Measurements from ENCODE around the gene OSBPL5.
"Not testable (repeated sequence)": the region's sequence is repeated elsewhere in the genome, so short reads cannot be mapped to it uniquely, and the experiment has no call there.

The OSBPL5 gene

DNA sequence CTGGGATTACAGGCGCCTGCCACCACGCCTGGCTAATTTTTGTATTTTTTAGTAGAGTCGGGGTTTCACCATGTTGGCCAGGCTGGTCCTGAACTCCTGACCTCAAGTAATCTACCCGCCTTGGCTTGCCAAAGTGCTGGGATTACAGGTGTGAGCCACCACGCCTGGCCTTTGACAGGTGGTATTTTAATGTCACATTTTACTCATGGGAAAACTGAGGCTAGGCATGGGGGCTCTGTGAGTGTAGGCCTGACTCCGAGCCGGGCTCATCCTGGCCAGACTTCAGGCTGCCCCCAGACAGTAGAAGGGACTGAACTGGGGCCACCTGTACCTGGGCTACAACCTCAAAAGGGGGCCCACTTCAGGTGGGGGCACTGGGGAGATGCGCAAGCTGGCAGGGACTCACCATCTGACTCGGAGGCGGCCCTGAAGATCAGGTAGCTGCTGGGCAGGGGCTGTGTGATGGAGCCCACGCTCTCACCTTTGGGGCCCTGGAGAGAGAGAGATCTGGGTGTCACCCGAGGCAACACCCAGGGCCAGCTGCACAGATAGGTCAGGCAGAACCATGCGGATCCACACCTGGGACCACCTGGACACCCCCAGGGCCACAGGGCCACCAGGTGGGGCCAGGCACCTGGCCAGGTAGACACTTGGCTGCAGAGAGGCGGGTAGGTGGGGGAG is 45.8 kb downstream of the OSBPL5 start:
- no peaks in the 10 kb centered on the region for H3K79me2 ChIP-seq (ENCODE audit: low read length)
- 0 out of 2 replicates have a peak, but pooled peaks cover 4% of the 10 kb centered on the region for H3K9me3 ChIP-seq (ENCODE audit: insufficient read depth, low read length)
- no peak overlapping the region for H3K27ac ChIP-seq (ENCODE audit: low read length)
- H3K4me2 ChIP-seq (ENCODE audit: low read length): no peak overlapping the region
- H3K4me1 ChIP-seq (ENCODE audit: low read length): no peaks in the 10 kb centered on the region
- H4K20me1 ChIP-seq (ENCODE audit: insufficient read depth, low read length): no peaks in the 10 kb centered on the region
- no peaks in the 10 kb centered on the region for H3K27me3 ChIP-seq (ENCODE audit: low read depth, low read length)
- TF ChIP-seq EZH2phosphoT487 (IDR thresholded peaks at IDR 0.05; ENCODE audit: low read depth): no peak
- TF ChIP-seq, protein P1, sequence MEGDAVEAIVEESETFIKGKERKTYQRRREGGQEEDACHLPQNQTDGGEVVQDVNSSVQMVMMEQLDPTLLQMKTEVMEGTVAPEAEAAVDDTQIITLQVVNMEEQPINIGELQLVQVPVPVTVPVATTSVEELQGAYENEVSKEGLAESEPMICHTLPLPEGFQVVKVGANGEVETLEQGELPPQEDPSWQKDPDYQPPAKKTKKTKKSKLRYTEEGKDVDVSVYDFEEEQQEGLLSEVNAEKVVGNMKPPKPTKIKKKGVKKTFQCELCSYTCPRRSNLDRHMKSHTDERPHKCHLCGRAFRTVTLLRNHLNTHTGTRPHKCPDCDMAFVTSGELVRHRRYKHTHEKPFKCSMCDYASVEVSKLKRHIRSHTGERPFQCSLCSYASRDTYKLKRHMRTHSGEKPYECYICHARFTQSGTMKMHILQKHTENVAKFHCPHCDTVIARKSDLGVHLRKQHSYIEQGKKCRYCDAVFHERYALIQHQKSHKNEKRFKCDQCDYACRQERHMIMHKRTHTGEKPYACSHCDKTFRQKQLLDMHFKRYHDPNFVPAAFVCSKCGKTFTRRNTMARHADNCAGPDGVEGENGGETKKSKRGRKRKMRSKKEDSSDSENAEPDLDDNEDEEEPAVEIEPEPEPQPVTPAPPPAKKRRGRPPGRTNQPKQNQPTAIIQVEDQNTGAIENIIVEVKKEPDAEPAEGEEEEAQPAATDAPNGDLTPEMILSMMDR (IDR thresholded peaks at IDR 0.05; ENCODE audit: low read depth, low read length): no peak
- H3K4me3 ChIP-seq (ENCODE audit: low read length): no peak overlapping the region
- H3K9ac ChIP-seq (ENCODE audit: low read length): no peak overlapping the region
- H3K36me3 ChIP-seq (replicated peaks; ENCODE audit: low read depth, low read length): no peaks in the 10 kb centered on the region
- no peak overlapping the region for H2AFZ ChIP-seq (ENCODE audit: low read depth, low read length)

DNA sequence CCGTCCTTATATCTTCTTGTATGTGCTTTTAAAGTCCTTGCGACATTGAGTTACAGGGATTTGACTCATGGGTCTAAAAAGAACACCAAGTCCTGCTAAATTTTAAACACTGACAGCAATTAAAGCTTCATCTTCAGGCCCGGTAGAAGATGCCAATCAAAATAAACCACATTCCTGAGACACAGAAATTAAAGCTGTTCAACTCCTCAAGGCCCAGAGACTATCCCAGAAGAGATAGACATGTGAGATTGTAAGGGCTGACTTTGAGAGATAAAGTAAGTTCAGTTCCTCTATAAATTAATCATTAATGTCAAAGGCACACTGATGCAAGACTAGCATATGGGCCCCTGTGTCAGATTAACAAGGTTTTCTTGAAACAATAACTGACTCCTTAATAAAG is 49.8 kb downstream of the OSBPL5 start:
- no peak overlapping the region for H3K9ac ChIP-seq (ENCODE audit: low read length)
- H3K4me3 ChIP-seq (ENCODE audit: low read length): no peak overlapping the region
- H3K27ac ChIP-seq (ENCODE audit: low read length): no peak overlapping the region
- H2AFZ ChIP-seq (ENCODE audit: low read depth, low read length): no peak overlapping the region
- H4K20me1 ChIP-seq (ENCODE audit: insufficient read depth, low read length): no peaks in the 10 kb centered on the region
- no peaks in the 10 kb centered on the region for H3K27me3 ChIP-seq (ENCODE audit: low read depth, low read length)
- no peaks in the 10 kb centered on the region for H3K36me3 ChIP-seq (replicated peaks; ENCODE audit: low read depth, low read length)
- no peaks in the 10 kb centered on the region for H3K4me1 ChIP-seq (ENCODE audit: low read length)
- no peak overlapping the region for H3K4me2 ChIP-seq (ENCODE audit: low read length)
- H3K79me2 ChIP-seq (ENCODE audit: low read length): no peaks in the 10 kb centered on the region
- H3K9me3 ChIP-seq (ENCODE audit: insufficient read depth, low read length): 0 out of 2 replicates have a peak, but pooled peaks cover 8% of the 10 kb centered on the region
- no peak for TF ChIP-seq EZH2phosphoT487 (IDR thresholded peaks at IDR 0.05; ENCODE audit: low read depth)
- TF ChIP-seq, protein P1 (IDR thresholded peaks at IDR 0.05; ENCODE audit: low read depth, low read length): no peak

- not testable (repeated sequence) for H3K27ac ChIP-seq (ENCODE audit: low read length); H3K4me3 ChIP-seq (ENCODE audit: low read length); H4K20me1 ChIP-seq (ENCODE audit: insufficient read depth, low read length); H3K9me3 ChIP-seq (ENCODE audit: insufficient read depth, low read length); H2AFZ ChIP-seq (ENCODE audit: low read depth, low read length); H3K4me1 ChIP-seq (ENCODE audit: low read length); H3K36me3 ChIP-seq (replicated peaks; ENCODE audit: low read depth, low read length); H3K9ac ChIP-seq (ENCODE audit: low read length); H3K79me2 ChIP-seq (ENCODE audit: low read length); H3K4me2 ChIP-seq (ENCODE audit: low read length); H3K27me3 ChIP-seq (ENCODE audit: low read depth, low read length)
Measured at GRCh38 chr11:3113661-3114060, 51.4 kb downstream of the OSBPL5 start.

- H3K9me3 ChIP-seq (ENCODE audit: insufficient read depth, low read length): 0 out of 2 replicates have a peak, but pooled peaks cover 8% of the 10 kb centered on the region
- TF ChIP-seq EZH2phosphoT487 (IDR thresholded peaks at IDR 0.05; ENCODE audit: low read depth): no peak
- TF ChIP-seq, protein P1 (IDR thresholded peaks at IDR 0.05; ENCODE audit: low read depth, low read length): no peak
- H3K79me2 ChIP-seq (ENCODE audit: low read length): no peaks in the 10 kb centered on the region
- no peaks in the 10 kb centered on the region for H4K20me1 ChIP-seq (ENCODE audit: insufficient read depth, low read length)
- no peak overlapping the region for H2AFZ ChIP-seq (ENCODE audit: low read depth, low read length)
- no peaks in the 10 kb centered on the region for H3K27me3 ChIP-seq (ENCODE audit: low read depth, low read length)
- H3K27ac ChIP-seq (ENCODE audit: low read length): no peak overlapping the region
- no peak overlapping the region for H3K9ac ChIP-seq (ENCODE audit: low read length)
- no peaks in the 10 kb centered on the region for H3K36me3 ChIP-seq (replicated peaks; ENCODE audit: low read depth, low read length)
- no peak overlapping the region for H3K4me3 ChIP-seq (ENCODE audit: low read length)
- H3K4me1 ChIP-seq (ENCODE audit: low read length): no peaks in the 10 kb centered on the region
- no peak overlapping the region for H3K4me2 ChIP-seq (ENCODE audit: low read length)
Measured at GRCh38 chr11:3111919-3112690, 53.0 kb downstream of the OSBPL5 start.
